ENCODE measurements around the gene EBF3. TPM values are rescaled to one million over a fixed set of nuclear protein-coding genes. Genes with fewer than 3 reads are reported as not detected.

Gene EBF3
- total RNA-seq, 1 experiment from 2014 or later = not detected

- Mint-ChIP-seq H3K27me3 (ENCODE audit: unreplicated experiment) (no peaks in the 10 kb centered on the region), H3K9me3 (ENCODE audit: low read depth, unreplicated experiment) (peaks cover 9% of the 10 kb centered on the region), H3K27ac (ENCODE audit: unreplicated experiment) (no peak overlapping the region), H3K36me3 (ENCODE audit: insufficient read depth, unreplicated experiment) (peaks cover 7% of the 10 kb centered on the region), H3K4me3 (ENCODE audit: low read depth, unreplicated experiment) (no peak overlapping the region), H3K4me1 (ENCODE audit: low read depth, unreplicated experiment) (no peaks in the 10 kb centered on the region)
- DNase-seq = no peak
- BruUV-seq (replicated peaks) = no TSS peak
- CTCF ChIA-PET = no interaction called here
- intact Hi-C loops (cut with micrococcal nuclease; ENCODE audit: unreplicated experiment) = no loop called here
- no peak for TF ChIP-seq CTCF (IDR thresholded peaks at IDR 0.05; ENCODE audit: unreplicated experiment)
These were observed 175.9 kb downstream of the EBF3 start for GRCh38 chr10:129788215-129788614.

GRCh38 chr10:129787557-129787956 lies 176.5 kb downstream of the EBF3 start:
- H3K4me1 Mint-ChIP-seq (ENCODE audit: low read depth, unreplicated experiment) = no peaks in the 10 kb centered on the region
- BruUV-seq (replicated peaks) = no TSS peak
- no peak overlapping the region for H3K4me3 Mint-ChIP-seq (ENCODE audit: low read depth, unreplicated experiment)
- H3K27ac Mint-ChIP-seq (ENCODE audit: unreplicated experiment) = no peak overlapping the region
- DNase-seq = no peak
- TF ChIP-seq CTCF (IDR thresholded peaks at IDR 0.05; ENCODE audit: unreplicated experiment) = no peak
- CTCF ChIA-PET = no interaction called here
- no peaks in the 10 kb centered on the region for H3K27me3 Mint-ChIP-seq (ENCODE audit: unreplicated experiment)
- intact Hi-C loops (cut with micrococcal nuclease; ENCODE audit: unreplicated experiment) = no loop called here
- H3K36me3 Mint-ChIP-seq (ENCODE audit: insufficient read depth, unreplicated experiment) = peaks cover 7% of the 10 kb centered on the region
- peaks cover 5% of the 10 kb centered on the region for H3K9me3 Mint-ChIP-seq (ENCODE audit: low read depth, unreplicated experiment)

- Mint-ChIP-seq H3K4me3 (ENCODE audit: low read depth, unreplicated experiment) (no peak overlapping the region), H3K9me3 (ENCODE audit: low read depth, unreplicated experiment) (peaks cover 5% of the 10 kb centered on the region), H3K36me3 (ENCODE audit: insufficient read depth, unreplicated experiment) (peaks cover 7% of the 10 kb centered on the region), H3K27me3 (ENCODE audit: unreplicated experiment) (no peaks in the 10 kb centered on the region), H3K27ac (ENCODE audit: unreplicated experiment) (no peak overlapping the region), H3K4me1 (ENCODE audit: low read depth, unreplicated experiment) (no peaks in the 10 kb centered on the region)
- intact Hi-C loops (cut with micrococcal nuclease; ENCODE audit: unreplicated experiment) = no loop called here
- no TSS peak for BruUV-seq (replicated peaks)
- CTCF ChIA-PET = no interaction called here
- no peak for TF ChIP-seq CTCF (IDR thresholded peaks at IDR 0.05; ENCODE audit: unreplicated experiment)
- DNase-seq = no peak
These were observed 177.9 kb downstream of the EBF3 start for GRCh38 chr10:129786216-129786615.

- TF ChIP-seq CTCF (IDR thresholded peaks at IDR 0.05; ENCODE audit: unreplicated experiment) = no peak
- Mint-ChIP-seq H3K4me1 (ENCODE audit: low read depth, unreplicated experiment) (no peaks in the 10 kb centered on the region), H3K36me3 (ENCODE audit: insufficient read depth, unreplicated experiment) (peaks cover 7% of the 10 kb centered on the region), H3K27me3 (ENCODE audit: unreplicated experiment) (no peaks in the 10 kb centered on the region), H3K9me3 (ENCODE audit: low read depth, unreplicated experiment) (peaks cover 8% of the 10 kb centered on the region), H3K4me3 (ENCODE audit: low read depth, unreplicated experiment) (no peak overlapping the region), H3K27ac (ENCODE audit: unreplicated experiment) (no peak overlapping the region)
- intact Hi-C loops (cut with micrococcal nuclease; ENCODE audit: unreplicated experiment) = no loop called here
- no peak for DNase-seq
- CTCF ChIA-PET = no interaction called here
- no TSS peak for BruUV-seq (replicated peaks)
These were observed 178.5 kb downstream of the EBF3 start for GRCh38 chr10:129785536-129785981.

Small RNA genes within 50 kb of the gene (microRNA-seq; reads per million reads assigned to microRNA genes)
- gene MIR4297 = not detected

Other genes with a start within 250 kb of the EBF3 start
- gene C10orf143, start 146.6 kb upstream of the EBF3 start, total RNA-seq (2022) = 0.50 and 0.78 TPM in 2 replicates
- 61.4 and 79.8 TPM in 2 replicates for gene GLRX3, start 172.1 kb upstream of the EBF3 start, total RNA-seq (2022)

Measured in Calu3 (cell line).